WERI-Rb-1 (cell line): ENCODE data around the gene CADM2.

Source experiments
- DNase-seq: peaks from one replicate; pipeline ENCODE4 v3.0.0-alpha.2; 2020
- H3K27ac ChIP-seq: fragments of 250-450 bp; sonication (Bioruptor Pico); 2 replicates; pipeline ENCODE4 v1.5.1; 2020; ENCODE audit warnings: mild to moderate bottlenecking, moderate library complexity
- H3K27me3 ChIP-seq: fragments of 250-450 bp; sonication (Bioruptor Pico); 2 replicates; pipeline ENCODE4 v1.5.1; 2021; ENCODE audit warnings: mild to moderate bottlenecking, low read depth, moderate library complexity; ENCODE audit not compliant: insufficient read depth, severe bottlenecking
- H3K36me3 ChIP-seq: fragments of 250-450 bp; sonication (Bioruptor Pico); 2 replicates; pipeline ENCODE4 v1.5.1; 2020; ENCODE audit warnings: mild to moderate bottlenecking, moderate library complexity
- H3K4me3 ChIP-seq: 2 replicates; pipeline ENCODE4 v1.5.1; 2011; ENCODE audit warnings: low read depth, mild to moderate bottlenecking, control low read depth, low read length
- H3K9me3 ChIP-seq: fragments of 250-450 bp; sonication (Bioruptor Pico); 2 replicates; pipeline ENCODE4 v1.5.1; 2021; ENCODE audit warnings: mild to moderate bottlenecking, moderate library complexity; ENCODE audit not compliant: severe bottlenecking
- TF ChIP-seq, protein P1 (sequence below): IDR thresholded peaks from 2 replicates; pipeline ENCODE4 v1.5.1; 2011; ENCODE audit warnings: low read depth, mild to moderate bottlenecking, control low read depth, inconsistent platforms, low read length

CADM2 gene

DNA sequence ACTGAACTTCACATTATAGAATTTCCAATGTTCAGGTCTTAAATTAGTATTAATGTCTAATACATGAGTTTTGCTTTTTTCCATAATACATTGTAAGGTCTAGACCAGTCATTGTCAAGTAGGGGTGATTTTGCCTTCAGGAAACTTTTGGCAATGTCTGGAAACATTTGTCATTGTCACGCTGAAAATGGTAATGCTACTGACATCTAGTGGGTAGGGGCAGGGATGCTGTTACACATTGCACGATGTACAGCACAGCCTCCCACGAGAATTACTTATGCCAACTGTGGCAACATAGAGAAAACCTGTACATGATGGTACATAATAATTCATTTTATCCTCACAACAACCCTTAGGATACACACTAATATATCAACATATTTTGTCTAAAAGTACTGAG lies 384.1 kb downstream of the CADM2 start:
- TF ChIP-seq, protein P1, sequence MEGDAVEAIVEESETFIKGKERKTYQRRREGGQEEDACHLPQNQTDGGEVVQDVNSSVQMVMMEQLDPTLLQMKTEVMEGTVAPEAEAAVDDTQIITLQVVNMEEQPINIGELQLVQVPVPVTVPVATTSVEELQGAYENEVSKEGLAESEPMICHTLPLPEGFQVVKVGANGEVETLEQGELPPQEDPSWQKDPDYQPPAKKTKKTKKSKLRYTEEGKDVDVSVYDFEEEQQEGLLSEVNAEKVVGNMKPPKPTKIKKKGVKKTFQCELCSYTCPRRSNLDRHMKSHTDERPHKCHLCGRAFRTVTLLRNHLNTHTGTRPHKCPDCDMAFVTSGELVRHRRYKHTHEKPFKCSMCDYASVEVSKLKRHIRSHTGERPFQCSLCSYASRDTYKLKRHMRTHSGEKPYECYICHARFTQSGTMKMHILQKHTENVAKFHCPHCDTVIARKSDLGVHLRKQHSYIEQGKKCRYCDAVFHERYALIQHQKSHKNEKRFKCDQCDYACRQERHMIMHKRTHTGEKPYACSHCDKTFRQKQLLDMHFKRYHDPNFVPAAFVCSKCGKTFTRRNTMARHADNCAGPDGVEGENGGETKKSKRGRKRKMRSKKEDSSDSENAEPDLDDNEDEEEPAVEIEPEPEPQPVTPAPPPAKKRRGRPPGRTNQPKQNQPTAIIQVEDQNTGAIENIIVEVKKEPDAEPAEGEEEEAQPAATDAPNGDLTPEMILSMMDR, result peak; percentile 65
- no peak overlapping the region for H3K4me3 ChIP-seq
- no peaks in the 10 kb centered on the region for H3K9me3 ChIP-seq
- H3K36me3 ChIP-seq, result no peaks in the 10 kb centered on the region
- no peaks in the 10 kb centered on the region for H3K27me3 ChIP-seq
- DNase-seq, result peak; percentile 41
- no peak overlapping the region for H3K27ac ChIP-seq

- Histone ChIP-seq H3K4me3 (no peak overlapping the region), H3K9me3 (no peaks in the 10 kb centered on the region), H3K27ac (no peak overlapping the region), H3K36me3 (no peaks in the 10 kb centered on the region), H3K27me3 (no peaks in the 10 kb centered on the region)
- TF ChIP-seq, protein P1, result no peak
- DNase-seq, result no peak
These were observed 396.8 kb downstream of the CADM2 start for GRCh38 chr3:85355572-85355971.

- H3K4me3 ChIP-seq, result no peak overlapping the region
- TF ChIP-seq, protein P1, result peak; percentile 82
- H3K27ac ChIP-seq, result no peak overlapping the region
- no peaks in the 10 kb centered on the region for H3K27me3 ChIP-seq
- H3K9me3 ChIP-seq, result no peaks in the 10 kb centered on the region
- H3K36me3 ChIP-seq, result no peaks in the 10 kb centered on the region
- DNase-seq, result peak; percentile 74
These were observed 402.1 kb downstream of the CADM2 start for GRCh38 chr3:85360742-85361387.

GRCh38 chr3:85364296-85364909 lies 405.6 kb downstream of the CADM2 start:
- Histone ChIP-seq H3K4me3 (no peak overlapping the region), H3K9me3 (no peaks in the 10 kb centered on the region), H3K27ac (no peak overlapping the region), H3K27me3 (no peaks in the 10 kb centered on the region), H3K36me3 (no peaks in the 10 kb centered on the region)
- no peak for DNase-seq
- TF ChIP-seq, protein P1, result no peak

GRCh38 chr3:85370341-85370740 lies 411.6 kb downstream of the CADM2 start:
- Histone ChIP-seq H3K36me3 (no peaks in the 10 kb centered on the region), H3K4me3 (no peak overlapping the region), H3K27me3 (no peaks in the 10 kb centered on the region), H3K9me3 (no peaks in the 10 kb centered on the region), H3K27ac (no peak overlapping the region)
- TF ChIP-seq, protein P1, result no peak
- no peak for DNase-seq

- DNase-seq, result no peak
- Histone ChIP-seq H3K36me3 (no peaks in the 10 kb centered on the region), H3K27me3 (no peaks in the 10 kb centered on the region), H3K9me3 (no peaks in the 10 kb centered on the region), H3K4me3 (no peak overlapping the region), H3K27ac (no peak overlapping the region)
- TF ChIP-seq, protein P1, result no peak
These were observed 417.3 kb downstream of the CADM2 start for GRCh38 chr3:85376131-85376530.
